HepG2 (cell line): ENCODE measurements around the gene PLA2G4B.

Source experiments
- CBX2 ChIP-seq, 2 experiments: fragments of 200-600 bp in 1 of 2; sonication (generic); formaldehyde crosslinking in 1 of 2; IDR thresholded peaks; 2 replicates each; pipeline versions ENCODE4 v1.7.0 to v1.8.1; 2018 to 2022; ENCODE audit warnings: low read depth in 2 of 2, low read length in 1 of 2, mild to moderate bottlenecking in 1 of 2, missing genetic modification reagents in 1 of 2
- JUN ChIP-seq: sonication (generic); formaldehyde crosslinking; IDR thresholded peaks from 2 replicates; pipeline ENCODE4 v1.4.0; 2020; ENCODE audit warnings: mild to moderate bottlenecking, missing genetic modification reagents
- NR2F2 ChIP-seq: IDR thresholded peaks from 2 replicates; pipeline ENCODE4 v1.6.1; 2012; ENCODE audit warnings: low read depth, inconsistent platforms, borderline replicate concordance
- POLR2A ChIP-seq, 2 experiments: IDR thresholded peaks; 2 replicates each; pipeline ENCODE4 v1.6.1; 2011; ENCODE audit warnings: low read depth in 2 of 2, low read length in 2 of 2, mild to moderate bottlenecking in 1 of 2, moderate library complexity in 1 of 2; ENCODE audit not compliant: insufficient read depth in 1 of 2
- POLR2AphosphoS5 ChIP-seq: IDR thresholded peaks from 2 replicates; pipeline ENCODE4 v1.6.1; 2012; ENCODE audit warnings: low read depth, low read length
- RBFOX2 ChIP-seq: fragments of 200-400 bp; formaldehyde crosslinking; IDR thresholded peaks from 2 replicates; pipeline ENCODE4 v1.6.1; 2017; ENCODE audit warnings: low read depth, mild to moderate bottlenecking, low read length
- SATB2 ChIP-seq: sonication (generic); formaldehyde crosslinking; IDR thresholded peaks from 2 replicates; pipeline ENCODE4 v1.5.0; 2020; ENCODE audit warnings: missing genetic modification reagents
- U2AF1 ChIP-seq: fragments of 200-400 bp; formaldehyde crosslinking; optimal IDR thresholded peaks from 2 replicates; pipeline ENCODE3; 2017; ENCODE audit warnings: mild to moderate bottlenecking, low read depth, low read length
- ZNF547 ChIP-seq: sonication (generic); formaldehyde crosslinking; IDR thresholded peaks from 2 replicates; pipeline ENCODE4 v1.5.1; 2020; ENCODE audit warnings: mild to moderate bottlenecking, missing genetic modification reagents
- TF ChIP-seq, protein P1 (sequence below): sonication (generic); formaldehyde crosslinking; IDR thresholded peaks from 2 replicates; pipeline ENCODE4 v1.8.1; 2023; ENCODE audit warnings: missing genetic modification reagents, inconsistent platforms, borderline replicate concordance
- TF ChIP-seq, protein P2 (sequence below): sonication (generic); formaldehyde crosslinking; IDR thresholded peaks from 2 replicates; pipeline ENCODE4 v1.5.0; 2020; ENCODE audit warnings: mild to moderate bottlenecking, missing genetic modification reagents, moderate library complexity
- TF ChIP-seq, protein P3 (sequence below): sonication (generic); formaldehyde crosslinking; IDR thresholded peaks from 2 replicates; pipeline ENCODE4 v1.5.0; 2020; ENCODE audit warnings: mild to moderate bottlenecking, missing genetic modification reagents, borderline replicate concordance

DNA sequence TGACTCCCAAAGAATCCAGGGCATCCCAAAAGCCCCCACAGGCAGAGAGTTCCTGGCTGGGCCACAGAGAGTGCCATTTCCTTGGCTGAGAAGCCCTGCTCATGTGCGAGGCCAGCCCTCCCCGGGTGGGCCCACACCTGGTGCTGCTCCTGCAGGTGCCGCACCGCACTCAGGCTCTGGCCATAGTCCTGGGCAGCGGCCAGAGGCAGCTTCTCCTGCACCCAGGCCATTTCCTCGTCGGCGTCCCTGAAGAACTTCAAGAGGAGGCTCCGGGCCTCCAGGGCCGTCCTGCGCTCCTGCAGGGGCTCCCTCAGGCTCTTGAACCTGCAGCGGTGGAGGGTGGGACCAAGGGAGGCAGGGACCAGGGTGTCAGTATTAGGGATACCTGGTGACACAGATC lies 18.1 kb downstream of the PLA2G4B start:
- no peak for TF ChIP-seq POLR2AphosphoS5
- TF ChIP-seq JUN (CRISPR knock-in tag), result no peak
- TF ChIP-seq, protein P1, sequence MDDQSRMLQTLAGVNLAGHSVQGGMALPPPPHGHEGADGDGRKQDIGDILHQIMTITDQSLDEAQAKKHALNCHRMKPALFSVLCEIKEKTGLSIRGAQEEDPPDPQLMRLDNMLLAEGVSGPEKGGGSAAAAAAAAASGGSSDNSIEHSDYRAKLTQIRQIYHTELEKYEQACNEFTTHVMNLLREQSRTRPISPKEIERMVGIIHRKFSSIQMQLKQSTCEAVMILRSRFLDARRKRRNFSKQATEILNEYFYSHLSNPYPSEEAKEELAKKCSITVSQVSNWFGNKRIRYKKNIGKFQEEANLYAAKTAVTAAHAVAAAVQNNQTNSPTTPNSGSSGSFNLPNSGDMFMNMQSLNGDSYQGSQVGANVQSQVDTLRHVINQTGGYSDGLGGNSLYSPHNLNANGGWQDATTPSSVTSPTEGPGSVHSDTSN (CRISPR knock-in tag), result no peak
- TF ChIP-seq, protein P2, sequence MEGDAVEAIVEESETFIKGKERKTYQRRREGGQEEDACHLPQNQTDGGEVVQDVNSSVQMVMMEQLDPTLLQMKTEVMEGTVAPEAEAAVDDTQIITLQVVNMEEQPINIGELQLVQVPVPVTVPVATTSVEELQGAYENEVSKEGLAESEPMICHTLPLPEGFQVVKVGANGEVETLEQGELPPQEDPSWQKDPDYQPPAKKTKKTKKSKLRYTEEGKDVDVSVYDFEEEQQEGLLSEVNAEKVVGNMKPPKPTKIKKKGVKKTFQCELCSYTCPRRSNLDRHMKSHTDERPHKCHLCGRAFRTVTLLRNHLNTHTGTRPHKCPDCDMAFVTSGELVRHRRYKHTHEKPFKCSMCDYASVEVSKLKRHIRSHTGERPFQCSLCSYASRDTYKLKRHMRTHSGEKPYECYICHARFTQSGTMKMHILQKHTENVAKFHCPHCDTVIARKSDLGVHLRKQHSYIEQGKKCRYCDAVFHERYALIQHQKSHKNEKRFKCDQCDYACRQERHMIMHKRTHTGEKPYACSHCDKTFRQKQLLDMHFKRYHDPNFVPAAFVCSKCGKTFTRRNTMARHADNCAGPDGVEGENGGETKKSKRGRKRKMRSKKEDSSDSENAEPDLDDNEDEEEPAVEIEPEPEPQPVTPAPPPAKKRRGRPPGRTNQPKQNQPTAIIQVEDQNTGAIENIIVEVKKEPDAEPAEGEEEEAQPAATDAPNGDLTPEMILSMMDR, result no peak
- no peak for TF ChIP-seq NR2F2
- no peak for TF ChIP-seq CBX2 (IDR thresholded peaks at IDR 0.05; ENCODE audit: low read depth, low read length)
- no peak for TF ChIP-seq CBX2 (CRISPR knock-in tag; IDR thresholded peaks at IDR 0.05; ENCODE audit: low read depth)
- TF ChIP-seq ZNF547 (CRISPR knock-in tag), result no peak
- TF ChIP-seq, protein P3, sequence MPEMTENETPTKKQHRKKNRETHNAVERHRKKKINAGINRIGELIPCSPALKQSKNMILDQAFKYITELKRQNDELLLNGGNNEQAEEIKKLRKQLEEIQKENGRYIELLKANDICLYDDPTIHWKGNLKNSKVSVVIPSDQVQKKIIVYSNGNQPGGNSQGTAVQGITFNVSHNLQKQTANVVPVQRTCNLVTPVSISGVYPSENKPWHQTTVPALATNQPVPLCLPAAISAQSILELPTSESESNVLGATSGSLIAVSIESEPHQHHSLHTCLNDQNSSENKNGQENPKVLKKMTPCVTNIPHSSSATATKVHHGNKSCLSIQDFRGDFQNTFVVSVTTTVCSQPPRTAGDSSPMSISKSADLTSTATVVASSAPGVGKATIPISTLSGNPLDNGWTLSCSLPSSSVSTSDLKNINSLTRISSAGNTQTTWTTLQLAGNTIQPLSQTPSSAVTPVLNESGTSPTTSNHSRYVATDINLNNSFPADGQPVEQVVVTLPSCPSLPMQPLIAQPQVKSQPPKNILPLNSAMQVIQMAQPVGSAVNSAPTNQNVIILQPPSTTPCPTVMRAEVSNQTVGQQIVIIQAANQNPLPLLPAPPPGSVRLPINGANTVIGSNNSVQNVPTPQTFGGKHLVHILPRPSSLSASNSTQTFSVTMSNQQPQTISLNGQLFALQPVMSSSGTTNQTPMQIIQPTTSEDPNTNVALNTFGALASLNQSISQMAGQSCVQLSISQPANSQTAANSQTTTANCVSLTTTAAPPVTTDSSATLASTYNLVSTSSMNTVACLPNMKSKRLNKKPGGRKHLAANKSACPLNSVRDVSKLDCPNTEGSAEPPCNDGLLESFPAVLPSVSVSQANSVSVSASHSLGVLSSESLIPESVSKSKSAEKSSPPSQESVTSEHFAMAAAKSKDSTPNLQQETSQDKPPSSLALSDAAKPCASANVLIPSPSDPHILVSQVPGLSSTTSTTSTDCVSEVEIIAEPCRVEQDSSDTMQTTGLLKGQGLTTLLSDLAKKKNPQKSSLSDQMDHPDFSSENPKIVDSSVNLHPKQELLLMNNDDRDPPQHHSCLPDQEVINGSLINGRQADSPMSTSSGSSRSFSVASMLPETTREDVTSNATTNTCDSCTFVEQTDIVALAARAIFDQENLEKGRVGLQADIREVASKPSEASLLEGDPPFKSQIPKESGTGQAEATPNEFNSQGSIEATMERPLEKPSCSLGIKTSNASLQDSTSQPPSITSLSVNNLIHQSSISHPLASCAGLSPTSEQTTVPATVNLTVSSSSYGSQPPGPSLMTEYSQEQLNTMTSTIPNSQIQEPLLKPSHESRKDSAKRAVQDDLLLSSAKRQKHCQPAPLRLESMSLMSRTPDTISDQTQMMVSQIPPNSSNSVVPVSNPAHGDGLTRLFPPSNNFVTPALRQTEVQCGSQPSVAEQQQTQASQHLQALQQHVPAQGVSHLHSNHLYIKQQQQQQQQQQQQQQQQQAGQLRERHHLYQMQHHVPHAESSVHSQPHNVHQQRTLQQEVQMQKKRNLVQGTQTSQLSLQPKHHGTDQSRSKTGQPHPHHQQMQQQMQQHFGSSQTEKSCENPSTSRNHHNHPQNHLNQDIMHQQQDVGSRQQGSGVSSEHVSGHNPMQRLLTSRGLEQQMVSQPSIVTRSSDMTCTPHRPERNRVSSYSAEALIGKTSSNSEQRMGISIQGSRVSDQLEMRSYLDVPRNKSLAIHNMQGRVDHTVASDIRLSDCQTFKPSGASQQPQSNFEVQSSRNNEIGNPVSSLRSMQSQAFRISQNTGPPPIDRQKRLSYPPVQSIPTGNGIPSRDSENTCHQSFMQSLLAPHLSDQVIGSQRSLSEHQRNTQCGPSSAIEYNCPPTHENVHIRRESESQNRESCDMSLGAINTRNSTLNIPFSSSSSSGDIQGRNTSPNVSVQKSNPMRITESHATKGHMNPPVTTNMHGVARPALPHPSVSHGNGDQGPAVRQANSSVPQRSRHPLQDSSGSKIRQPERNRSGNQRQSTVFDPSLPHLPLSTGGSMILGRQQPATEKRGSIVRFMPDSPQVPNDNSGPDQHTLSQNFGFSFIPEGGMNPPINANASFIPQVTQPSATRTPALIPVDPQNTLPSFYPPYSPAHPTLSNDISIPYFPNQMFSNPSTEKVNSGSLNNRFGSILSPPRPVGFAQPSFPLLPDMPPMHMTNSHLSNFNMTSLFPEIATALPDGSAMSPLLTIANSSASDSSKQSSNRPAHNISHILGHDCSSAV (CRISPR knock-in tag), result no peak
- no peak for TF ChIP-seq SATB2
- TF ChIP-seq POLR2A (IDR thresholded peaks at IDR 0.05; ENCODE audit: insufficient read depth in 1 of 2, low read depth in 2 of 2, low read length in 2 of 2), result no peak
- TF ChIP-seq RBFOX2, result no peak
- no peak for TF ChIP-seq U2AF1
